ENCODE results near the gene CDIP1. TPM values are rescaled to one million over a fixed set of nuclear protein-coding genes. Genes with fewer than 3 reads are reported as not detected.

CDIP1 gene
- total RNA-seq, 1 donor from 2014 or later, result 53.3 TPM

- intact Hi-C loops (cut with micrococcal nuclease), result no loop called here
- ATAC-seq (no peak), DNase-seq (no peak)
Measured at GRCh38 chr16:4519274-4520058, 19.1 kb downstream of the CDIP1 start.

- intact Hi-C loops (cut with micrococcal nuclease), result no loop called here
- no peak for DNase-seq
- peak; percentile 14 for ATAC-seq
Measured at GRCh38 chr16:4517812-4518680, 20.5 kb downstream of the CDIP1 start.

DNA sequence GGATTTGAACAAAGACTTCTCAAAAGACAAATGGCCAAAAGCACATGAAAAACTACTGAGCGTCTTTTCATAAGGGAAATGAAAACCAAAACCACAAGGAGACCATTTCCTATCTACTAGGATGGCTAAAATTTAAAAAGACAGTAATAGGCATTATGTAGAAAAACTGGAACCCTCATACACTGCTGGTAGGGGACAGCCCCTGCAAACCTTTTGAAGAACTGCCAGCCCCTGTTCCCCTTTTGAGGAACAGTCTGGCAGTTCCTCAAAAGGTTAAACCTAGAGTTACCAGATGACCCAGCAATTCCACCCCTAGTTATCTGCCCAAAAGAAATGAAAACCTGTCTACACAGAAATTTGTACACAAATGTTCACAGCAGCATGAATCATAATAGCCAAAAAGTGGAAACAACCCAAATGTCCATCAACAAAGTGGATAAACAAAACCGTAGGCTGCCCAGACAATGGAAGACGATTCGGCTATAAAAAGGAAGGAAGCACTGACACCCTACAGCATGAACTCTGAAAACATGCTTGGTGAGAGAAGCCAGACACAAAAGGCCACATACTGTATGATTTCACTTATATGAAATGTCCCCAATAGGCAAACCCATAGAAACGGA lies 22.9 kb downstream of the CDIP1 start:
- no peak for DNase-seq
- no peak for ATAC-seq
- intact Hi-C loops (cut with micrococcal nuclease), result no loop called here

- ATAC-seq (peak; percentile 6), DNase-seq (no peak)
- intact Hi-C loops (cut with micrococcal nuclease), result no loop called here
Measured at GRCh38 chr16:4514606-4515005, 24.0 kb downstream of the CDIP1 start.

DNA sequence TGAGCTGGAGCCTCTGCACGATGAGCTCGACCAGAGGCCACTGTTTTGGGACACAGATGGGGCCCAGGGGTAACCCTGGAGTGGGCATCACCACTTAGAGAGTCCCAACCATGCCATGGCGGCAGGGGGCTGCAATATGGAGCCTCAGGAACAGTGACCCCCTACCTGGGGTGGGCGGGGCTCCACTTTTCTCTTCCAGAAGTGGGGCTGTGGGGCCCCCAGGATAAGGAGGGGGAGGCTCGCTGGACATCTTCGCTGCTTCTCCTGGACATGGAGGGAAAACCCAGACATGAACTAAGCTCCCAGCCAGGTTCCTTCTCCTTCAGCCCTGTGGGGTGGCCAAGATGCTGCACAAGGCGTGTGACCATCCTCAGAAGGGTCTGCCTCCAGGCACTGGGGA lies 24.7 kb downstream of the CDIP1 start:
- DNase-seq, result no peak
- no peak for ATAC-seq
- intact Hi-C loops (cut with micrococcal nuclease), result no loop called here

- intact Hi-C loops (cut with micrococcal nuclease), result no loop called here
- DNase-seq, result peak; percentile 50
- peak; percentile 14 for ATAC-seq
Measured at GRCh38 chr16:4513086-4513860, 25.3 kb downstream of the CDIP1 start.

DNA sequence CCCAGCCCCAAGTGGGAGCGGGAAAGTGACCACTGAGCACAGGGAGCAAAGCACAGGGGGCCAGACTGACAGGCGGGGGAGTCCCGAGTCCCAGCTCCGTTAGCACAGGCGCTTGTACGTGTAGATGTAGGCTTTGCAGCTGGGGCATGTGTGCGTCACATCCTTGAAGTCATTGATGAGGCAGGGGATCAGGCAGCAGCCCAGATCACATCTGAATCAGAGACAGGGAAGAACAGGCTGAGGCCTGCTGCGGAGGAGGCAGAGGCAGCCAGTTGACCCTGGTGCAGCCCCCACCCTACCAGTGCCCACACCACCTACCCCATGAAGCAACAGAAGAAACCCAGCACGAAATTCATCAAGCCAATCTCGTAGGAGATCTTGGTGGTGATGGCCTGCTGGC lies 26.1 kb downstream of the CDIP1 start:
- DNase-seq (no peak), ATAC-seq (no peak)
- intact Hi-C loops (cut with micrococcal nuclease), result no loop called here

DNA sequence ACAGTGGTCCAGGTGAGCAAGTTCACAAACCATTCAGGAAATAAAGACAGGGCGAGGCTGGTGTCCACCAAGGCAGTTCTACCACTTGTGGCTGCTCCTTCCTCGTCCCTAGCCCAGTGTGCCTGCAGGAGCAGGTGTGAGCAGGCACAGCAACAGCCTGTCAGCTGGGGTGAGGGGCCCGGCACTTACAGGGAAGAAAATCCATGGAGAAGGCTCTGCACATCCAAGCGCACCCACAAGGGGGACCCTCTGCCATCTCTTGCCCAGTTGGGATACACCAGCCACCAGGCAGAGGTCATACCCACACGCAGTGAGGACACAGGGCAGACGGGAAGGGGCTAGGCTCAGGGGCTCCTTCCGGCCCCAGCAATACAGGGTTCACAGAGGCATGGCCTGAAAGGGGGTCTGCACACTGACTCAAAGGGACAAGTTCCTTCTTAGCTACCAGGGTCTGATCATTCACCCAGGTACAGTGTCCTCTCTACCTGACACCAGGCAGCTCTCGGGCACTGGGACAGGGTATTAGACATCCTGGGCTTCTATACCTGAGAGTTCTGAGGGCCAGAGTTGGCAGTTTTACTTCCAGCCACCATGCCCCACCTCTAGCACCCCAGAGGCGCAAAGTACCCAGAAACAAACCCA lies 27.0 kb downstream of the CDIP1 start:
- ATAC-seq (peak; percentile 71), DNase-seq (peak; percentile 77)
- intact Hi-C loops (cut with micrococcal nuclease), result no loop called here

DNA sequence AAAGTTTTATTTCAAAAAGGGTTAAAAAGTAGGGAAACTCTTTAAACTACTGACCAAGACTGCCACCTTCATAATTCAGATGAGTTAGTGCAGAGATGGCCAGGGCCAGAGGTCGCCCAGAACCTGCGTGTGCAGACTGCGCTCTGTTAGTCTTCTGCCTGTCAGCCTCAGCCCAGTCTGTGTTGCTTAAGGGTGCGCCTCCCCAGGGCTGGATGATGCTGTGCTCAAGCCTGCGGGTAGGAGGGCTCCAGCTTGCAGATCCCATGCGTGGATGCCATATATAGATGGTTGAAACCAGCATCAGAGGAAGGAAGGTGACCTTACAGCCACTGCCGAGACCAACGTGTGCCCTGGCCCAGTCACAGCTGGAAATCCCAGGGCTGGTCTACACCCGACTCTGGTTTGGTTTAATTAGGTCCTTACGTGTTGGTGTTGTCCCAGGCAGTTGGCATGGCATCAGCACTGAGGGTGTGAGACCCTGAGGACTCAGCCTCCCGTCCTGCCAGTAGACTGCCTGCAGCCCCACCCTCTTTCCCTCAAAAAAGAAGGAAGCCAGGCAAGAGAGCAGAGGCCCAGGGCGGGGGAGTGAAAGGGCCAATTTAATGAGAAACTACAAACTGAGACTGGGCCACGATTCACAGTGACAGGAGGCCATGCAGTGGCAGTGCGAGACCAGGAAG lies 27.7 kb downstream of the CDIP1 start:
- ATAC-seq, result peak; percentile 52
- intact Hi-C loops (cut with micrococcal nuclease), result no loop called here
- DNase-seq, result peak; percentile 43

DNA sequence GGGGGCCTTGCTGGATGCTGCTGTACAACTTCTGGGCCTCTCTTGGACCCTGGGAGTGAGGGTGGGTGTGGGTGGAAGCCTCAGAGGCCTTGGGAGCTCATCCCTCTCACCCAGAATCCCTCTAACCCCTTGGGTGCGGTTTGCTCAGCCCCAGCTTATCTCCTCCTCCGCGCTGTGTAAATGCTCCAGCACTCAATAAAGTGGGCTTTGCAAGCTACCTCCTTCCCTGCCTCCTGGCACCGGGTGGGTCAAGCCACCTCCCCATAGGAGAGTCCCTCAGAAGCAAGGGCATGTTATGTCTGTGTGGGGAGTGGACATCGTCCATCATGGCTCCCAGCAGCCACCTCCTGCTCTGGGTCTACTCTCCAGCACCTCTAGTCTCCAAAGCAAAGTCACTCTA lies 28.4 kb downstream of the CDIP1 start:
- ATAC-seq (no peak), DNase-seq (no peak)
- intact Hi-C loops (cut with micrococcal nuclease), result no loop called here

- ATAC-seq (no peak), DNase-seq (no peak)
- intact Hi-C loops (cut with micrococcal nuclease), result loop anchor here (10.0 kb wide), 1 partner anchor 45 kb away; the partner anchor contains the start of gene C16orf96
Measured at GRCh38 chr16:4509420-4509819, 29.2 kb downstream of the CDIP1 start.

DNA sequence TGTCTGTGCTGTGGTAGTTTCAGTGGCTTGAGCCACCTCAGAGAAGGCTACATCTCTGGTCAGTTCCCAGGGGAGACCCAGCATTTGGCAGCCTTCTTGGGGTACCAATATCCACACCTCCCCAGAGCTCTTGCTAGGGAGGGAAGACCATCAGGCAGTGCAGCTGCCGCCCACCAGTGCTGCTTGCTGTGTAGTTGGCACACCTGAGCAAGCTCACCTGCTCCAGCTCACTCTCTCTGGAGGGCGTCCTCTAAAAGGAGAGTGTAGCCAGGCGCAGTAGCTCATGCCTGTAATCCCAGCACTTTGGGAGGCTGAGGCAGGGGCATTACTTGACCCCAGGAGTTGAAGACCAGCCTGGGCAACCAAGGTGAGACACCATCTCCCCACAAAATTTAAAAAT lies 29.8 kb downstream of the CDIP1 start:
- intact Hi-C loops (cut with micrococcal nuclease), result loop anchor here (10.0 kb wide), 1 partner anchor 46 kb away; the partner anchor contains the start of gene C16orf96
- no peak for DNase-seq
- ATAC-seq, result no peak

GRCh38 chr16:4507588-4508345 lies 30.8 kb downstream of the CDIP1 start:
- ATAC-seq, result no peak
- no peak for DNase-seq
- intact Hi-C loops (cut with micrococcal nuclease), result loop anchor here (10.0 kb wide), 1 partner anchor 47 kb away; the partner anchor contains the start of gene C16orf96

GRCh38 chr16:4506450-4506849 lies 32.1 kb downstream of the CDIP1 start:
- ATAC-seq, result peak; percentile 71
- intact Hi-C loops (cut with micrococcal nuclease), result loop anchor here (10.0 kb wide), 1 partner anchor 48 kb away; the partner anchor contains the start of gene C16orf96
- no peak for DNase-seq

- DNase-seq (no peak), ATAC-seq (no peak)
- intact Hi-C loops (cut with micrococcal nuclease), result loop anchor here (10.0 kb wide), 1 partner anchor 49 kb away; the partner anchor contains the start of gene C16orf96
Measured at GRCh38 chr16:4505356-4506147, 33.0 kb downstream of the CDIP1 start.

DNA sequence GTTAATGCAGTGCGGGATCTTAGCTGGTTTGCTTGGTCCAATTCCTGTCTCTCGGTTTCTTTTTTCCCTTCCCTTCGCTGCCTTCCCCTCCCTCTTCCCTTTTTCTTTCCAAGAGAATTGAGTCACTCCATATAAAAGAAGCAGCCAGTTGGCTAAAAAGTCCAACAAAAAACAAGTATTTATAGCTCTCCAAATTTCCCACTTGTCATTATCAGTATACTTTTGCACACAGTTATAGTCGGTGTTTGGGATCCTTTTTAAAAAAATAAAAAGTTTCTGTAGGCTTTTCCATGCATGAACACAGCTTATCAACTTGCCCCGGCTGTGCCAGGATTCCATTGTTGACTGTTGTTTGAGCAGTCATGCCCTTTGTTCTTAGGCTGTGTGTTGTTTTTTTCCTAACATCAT lies 37.5 kb downstream of the CDIP1 start:
- intact Hi-C loops (cut with micrococcal nuclease), result loop anchor here (10.0 kb wide), 1 partner anchor 54 kb away; the partner anchor contains the start of gene C16orf96
- ATAC-seq (peak; percentile 52), DNase-seq (no peak)
